Endometrium (tissue), 2 donors: Measurements from ENCODE around the gene FSTL3.
"Not testable (repeated sequence)": the region's sequence is repeated elsewhere in the genome, so short reads cannot be mapped to it uniquely, and the experiment has no call there.

Source experiments
- FAIRE-seq: peaks from 2 replicates; lab custom pipeline; 2012; peaks lifted over from hg19 to GRCh38; lab: Jason Lieb, UNC
- donor health status: control.
- donor health status: control.

Gene FSTL3

DNA sequence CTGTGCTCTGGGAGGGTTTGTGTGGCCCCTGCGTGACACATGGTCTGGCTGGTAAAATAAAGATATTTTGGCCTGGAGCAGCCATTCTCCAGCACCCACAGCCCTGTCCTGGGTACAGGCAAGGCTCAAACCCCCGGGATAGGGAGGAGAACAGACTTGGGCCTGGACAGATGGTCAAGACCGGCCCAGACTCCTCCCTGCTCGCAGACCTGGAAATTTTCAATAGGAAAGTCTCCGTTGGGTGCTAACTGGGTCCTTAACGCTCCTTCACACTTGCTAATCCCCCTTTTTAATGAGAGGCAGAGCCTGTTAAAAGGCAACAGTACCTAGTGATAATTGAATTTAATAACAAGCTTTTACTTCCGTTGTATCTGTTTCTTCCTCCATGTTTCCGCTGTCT lies 35.1 kb downstream of the FSTL3 start:
- FAIRE-seq = no peak

DNA sequence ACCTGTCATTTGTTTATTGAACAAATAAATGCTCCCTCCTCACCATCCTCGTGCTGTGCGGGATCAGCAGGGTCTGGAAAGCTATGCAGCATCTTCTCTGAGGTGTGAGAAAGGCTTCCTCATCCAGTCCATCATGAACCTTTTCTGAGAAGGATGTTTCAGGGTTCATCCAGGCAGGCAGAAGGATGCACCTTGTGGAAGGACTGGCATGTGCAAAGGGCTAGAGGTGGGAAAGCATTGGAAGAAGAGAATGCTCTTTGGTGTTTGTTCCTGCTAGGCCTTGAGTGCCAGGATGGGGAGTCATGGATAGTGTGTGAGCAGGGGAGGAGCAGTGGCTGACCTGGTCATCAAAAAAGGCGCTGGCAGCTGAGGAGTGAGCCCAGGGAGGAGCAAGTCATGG lies 39.2 kb downstream of the FSTL3 start:
- FAIRE-seq = no peak

DNA sequence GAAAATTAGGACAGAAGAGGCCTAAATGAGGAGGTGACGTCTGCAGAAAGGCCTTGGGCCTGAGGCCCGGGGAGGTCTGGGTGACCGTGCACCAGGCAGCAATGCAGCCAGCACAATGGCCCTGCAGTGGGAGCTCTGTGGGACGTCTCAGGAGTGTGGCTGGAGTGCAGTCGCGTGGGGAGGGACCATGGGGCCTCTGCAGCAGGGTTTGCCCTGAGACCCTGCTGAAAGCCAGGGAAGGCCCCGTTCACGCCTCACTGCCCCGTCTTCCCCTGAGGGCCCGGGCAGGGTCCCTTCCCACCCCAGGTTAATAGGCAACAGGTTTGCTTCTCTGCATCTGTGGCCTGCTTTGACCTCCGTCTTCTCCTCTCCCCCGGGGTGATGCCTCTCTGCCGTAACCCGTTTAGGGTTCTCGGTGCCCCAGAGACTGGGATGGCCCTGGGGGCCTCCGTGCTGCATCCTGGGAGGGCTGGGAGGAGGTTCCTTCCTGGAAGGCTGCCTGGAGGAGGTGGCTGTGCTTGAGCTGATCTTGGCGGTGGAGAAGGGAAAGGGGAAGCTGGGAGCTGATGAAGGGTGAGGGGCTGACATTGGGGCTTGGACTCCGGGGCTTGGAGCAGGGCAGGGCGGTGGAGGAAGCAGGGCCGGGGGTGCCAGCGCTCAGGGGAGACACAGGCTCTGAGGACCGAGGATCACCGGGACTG lies 42.2 kb downstream of the FSTL3 start:
- no peak for FAIRE-seq

DNA sequence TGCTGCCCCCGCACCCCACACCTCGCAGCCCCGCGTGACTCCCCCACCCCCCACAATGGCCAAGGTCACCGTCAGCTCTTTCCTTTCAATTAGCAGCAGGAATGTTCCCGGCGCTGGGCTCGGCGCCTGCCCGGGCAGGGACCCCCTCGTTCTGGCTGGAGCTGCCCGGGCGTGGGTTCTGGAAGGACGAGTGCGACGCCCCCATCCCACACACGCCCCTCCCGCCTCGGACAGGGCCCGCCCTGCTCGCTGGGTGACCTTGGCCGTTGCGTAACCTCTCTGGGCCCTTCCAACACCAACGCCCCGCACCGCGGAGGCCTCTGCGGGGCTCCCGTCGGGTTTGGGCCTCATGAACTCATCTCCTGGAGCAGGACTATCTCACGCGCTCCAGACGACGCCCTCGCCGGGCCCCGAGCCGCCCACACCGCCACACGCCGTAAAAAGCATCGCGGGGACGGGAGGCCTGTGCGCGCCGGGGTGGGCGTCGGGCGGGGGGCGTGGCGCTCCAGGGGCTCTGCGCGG lies 42.9 kb downstream of the FSTL3 start:
- no peak for FAIRE-seq

DNA sequence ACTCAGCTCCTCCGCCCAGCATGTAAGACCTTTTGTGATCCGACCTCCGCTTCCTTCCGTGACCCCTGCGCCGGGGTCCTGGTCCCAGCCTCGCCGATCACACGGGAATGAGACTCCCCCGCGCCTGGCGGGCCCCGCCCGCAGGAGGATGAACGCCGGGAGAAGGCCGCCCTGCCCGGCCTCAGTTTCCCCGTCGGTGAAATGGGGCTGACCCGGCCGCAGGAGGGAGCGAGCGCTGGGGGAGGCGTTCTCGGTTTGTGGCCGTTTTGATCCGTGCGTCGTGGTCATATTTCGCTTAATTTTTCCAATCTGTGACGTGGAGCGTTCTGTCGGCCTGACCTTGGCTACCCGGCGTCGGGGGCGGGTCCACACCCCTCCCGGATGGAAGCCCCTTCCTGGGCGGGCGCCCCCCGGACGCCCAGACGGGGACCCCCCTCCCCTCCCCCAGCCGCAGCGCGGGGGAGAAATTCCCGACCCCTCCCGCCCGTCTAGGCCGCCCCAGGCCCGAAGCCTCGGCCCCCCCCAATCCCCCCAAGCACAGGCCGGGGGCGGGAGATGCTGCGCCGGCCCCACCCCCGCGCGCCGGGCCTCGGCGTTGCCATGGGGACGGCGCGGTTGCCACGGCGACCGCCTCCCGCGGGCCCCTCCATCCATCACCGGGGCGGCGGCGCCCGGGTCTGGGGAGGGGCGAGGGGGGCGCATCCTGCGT lies 43.6 kb downstream of the FSTL3 start:
- no peak for FAIRE-seq

DNA sequence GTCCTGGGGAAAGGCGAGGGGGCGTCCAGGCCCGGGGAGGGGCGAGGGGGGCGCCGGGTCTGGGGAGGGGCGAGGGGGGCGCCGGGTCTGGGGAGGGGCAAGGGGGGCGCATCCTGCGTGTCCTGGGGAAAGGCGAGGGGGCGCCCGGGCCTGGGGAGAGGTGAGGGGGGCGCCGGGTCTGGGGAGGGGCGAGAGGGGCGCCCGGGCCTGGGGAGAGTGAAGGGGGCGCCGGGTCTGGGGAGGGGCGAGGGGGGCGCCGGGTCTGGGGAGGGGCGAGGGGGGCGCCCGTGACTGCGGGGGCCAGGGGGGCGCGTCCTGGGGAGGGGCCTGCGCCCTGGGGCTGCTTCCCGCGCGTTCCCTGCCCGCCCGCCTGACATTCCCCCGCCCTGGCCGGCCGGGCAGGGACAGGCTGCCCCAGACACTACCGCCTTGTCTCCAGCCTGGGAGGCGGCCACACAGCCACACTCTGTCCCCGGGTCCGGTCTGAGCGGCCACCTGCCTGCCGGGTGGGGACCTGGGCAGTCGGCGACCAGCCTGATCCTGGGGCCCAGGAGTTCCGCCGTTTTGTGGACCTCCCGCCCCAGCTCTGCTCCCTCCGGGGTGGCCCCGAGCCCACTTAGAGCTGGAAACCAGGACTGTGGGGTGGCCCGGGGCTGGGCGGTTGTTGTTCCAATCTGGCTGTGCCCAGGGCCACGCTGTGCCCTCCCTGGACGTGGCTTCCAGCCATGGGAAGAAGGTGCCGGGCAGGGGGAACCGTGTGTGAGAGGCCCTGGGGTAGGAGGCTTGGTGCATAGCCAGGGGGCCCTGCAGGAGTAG lies 44.4 kb downstream of the FSTL3 start:
- no peak for FAIRE-seq

DNA sequence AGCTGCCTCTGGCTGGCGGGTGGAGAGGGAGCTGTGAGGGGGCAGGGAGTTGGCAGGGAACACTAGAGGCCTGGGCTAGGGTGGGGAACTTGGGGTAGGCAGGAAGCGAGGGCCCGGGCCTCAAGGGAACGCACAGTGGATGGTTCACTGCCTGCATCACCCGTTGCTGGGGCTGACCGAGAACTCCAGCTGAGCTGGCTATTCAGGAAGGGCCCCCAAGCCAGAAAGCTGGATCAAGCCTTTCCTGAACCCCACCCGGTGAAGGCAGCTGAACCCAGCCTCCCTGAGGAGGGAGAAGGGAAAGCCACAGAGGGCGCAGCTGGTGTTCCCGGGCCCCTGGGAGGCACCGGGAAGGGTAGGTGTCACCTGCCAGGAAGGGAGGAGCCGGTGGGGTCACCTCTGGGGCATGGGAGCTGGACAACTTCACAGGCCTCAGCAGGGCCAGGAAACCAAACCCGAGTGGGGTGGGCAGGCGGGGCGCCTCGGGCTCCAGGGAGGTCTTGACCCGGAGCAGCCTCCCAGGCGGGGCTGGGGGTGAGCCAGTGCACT lies 46.4 kb downstream of the FSTL3 start:
- FAIRE-seq = no peak

DNA sequence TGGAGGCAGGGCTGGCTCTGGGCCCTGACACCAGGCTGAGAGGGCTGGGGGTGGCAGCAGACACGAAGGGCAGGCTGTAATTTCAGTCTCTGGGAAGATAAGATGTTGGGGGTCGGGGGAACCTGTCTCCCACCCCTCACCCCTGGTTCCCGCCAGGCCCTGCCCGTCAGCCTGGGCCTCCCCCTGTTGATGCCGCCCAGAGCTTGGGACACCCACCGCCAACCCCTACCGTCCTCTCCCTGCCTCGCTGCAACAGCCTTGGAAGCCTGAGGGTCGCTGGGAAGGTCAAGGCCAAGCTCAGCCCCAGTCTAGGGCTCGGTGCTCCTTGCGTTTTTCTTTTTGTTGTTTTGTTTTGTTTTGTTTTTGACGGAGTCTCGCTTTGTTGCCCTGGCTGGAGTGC lies 47.1 kb downstream of the FSTL3 start:
- no peak for FAIRE-seq

DNA sequence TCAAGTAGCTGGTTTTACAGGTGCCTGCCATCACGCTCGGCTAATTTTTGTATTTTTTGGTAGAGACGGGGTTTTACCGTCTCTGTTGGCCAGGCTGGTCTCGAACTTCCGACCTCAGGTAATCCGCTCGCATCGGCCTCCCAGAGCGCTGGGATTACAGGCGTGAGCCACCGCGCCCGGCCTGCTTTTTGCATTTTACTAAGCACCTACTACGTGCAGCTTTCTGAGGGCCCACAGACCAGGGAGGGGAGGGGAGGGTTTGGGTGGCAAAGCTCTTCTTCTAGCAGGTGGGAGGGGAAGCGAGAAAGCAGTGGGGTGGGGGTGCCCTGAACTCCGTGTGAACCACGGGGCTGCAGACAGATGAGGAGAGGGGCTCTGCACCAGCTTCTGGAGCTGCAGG lies 47.5 kb downstream of the FSTL3 start:
- FAIRE-seq = no peak

DNA sequence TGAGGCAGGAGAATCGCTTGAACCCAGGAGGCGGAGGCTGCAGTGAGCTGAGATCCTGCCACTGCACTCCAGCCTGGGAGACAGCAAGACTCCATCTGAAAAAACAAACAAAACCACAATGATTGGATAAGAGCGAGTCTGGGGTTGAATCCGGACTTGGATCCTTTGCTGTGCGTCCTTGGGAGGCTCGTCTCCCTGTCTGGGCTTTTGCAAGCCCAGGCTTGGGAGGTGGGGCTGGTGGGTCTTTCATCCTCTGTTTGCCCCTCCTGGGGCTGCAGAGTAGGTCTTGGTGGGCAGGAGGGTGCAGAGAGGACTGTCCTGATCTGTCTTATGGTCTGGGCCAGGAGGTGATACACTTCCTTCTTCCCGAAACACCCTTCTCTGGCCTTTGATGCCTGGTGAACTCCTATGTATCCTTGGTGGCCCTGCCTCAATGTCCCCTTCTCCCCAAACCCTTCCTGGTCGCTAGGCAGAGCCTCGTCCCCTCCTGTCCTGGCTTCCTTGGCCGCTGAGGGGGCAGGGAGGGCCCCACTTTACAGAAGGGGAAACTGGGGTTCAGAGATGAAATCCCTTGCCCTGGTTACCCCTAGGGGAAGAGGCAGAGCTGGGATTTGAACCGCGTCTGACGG lies 49.4 kb downstream of the FSTL3 start:
- no peak for FAIRE-seq

DNA sequence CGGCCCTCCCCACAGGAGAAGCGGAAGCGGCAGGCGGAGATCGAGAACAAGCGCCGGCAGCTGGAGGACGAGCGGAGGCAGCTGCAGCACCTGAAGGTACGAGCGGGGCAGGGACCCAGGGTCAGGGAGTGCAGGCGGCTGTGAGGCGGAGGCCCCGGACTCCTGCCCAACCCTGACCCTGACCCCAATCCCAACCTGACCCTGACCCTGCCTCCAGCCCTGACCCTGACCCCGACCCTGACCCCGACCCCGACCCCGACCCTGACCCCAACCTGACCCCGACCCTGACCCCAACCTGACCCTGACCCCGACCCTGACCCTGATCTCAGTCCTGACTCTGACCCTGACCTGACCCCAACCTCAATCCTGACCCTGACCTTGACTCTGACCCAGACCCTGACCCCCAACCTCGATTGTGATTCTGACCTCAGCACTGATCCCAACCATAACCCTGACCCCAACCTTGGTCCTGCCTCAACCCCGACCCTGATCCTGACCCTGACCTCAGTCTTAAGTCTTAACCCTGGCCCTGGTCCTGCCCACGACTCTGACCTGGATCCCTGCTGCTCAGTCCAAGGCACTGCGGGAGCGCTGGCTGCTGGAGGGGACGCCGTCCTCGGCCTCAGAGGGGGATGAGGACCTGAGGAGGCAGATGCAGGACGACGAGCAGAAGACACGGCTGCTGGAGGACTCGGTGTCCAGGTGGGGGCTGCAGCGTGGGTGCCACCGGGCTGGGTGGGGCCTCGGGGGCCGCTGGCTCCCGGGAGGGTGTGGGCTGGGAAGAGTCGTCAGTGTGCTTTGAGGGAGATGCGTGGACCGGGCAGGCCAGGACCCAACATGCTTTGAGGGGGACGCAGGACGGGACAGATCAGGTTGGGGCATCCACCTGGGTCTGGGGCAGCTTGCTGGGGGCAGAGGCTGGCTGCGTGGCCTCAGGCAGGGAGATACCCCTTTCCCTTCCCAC lies 51.1 kb downstream of the FSTL3 start:
- no peak for FAIRE-seq

DNA sequence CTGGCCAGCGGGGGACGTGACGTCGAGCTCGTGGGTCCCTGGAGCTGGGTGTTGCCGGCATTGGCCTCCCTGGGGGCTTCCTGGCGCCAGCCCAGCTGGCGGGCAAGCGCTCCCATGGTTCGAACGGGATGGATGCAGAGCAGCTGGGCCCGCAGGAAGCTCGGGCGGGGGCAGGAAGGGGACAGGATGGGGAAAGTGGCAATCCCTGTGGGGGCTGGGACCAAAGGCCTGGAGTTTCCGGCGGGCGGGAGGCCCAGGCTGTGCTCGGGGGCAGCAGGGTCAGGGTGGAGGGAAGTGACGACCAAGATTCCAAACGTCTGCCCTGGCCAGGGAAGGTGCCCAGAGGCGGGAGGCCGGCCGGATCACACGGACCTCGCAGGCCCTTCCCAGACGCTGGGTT lies 51.8 kb downstream of the FSTL3 start:
- FAIRE-seq = no peak

DNA sequence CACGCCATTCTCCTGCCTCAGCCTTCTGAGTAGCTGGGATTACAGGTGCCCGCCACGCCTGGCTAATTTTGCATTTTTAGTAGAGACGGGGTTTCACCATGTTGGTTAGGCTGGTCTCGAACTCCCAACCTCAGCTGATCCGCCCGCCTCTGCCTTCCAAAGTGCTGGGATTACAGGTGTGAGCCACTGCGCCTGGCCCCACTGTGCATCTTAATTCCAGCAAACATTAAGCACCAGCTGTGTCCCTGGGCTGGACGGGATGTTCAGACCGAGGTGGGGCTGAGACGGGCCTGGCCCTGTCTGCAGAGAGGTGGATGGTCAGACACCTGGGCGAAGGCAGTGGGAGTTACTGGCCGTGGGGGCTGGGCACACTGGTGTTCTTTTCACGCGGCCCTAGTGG lies 53.4 kb downstream of the FSTL3 start:
- not testable (repeated sequence) for FAIRE-seq

DNA sequence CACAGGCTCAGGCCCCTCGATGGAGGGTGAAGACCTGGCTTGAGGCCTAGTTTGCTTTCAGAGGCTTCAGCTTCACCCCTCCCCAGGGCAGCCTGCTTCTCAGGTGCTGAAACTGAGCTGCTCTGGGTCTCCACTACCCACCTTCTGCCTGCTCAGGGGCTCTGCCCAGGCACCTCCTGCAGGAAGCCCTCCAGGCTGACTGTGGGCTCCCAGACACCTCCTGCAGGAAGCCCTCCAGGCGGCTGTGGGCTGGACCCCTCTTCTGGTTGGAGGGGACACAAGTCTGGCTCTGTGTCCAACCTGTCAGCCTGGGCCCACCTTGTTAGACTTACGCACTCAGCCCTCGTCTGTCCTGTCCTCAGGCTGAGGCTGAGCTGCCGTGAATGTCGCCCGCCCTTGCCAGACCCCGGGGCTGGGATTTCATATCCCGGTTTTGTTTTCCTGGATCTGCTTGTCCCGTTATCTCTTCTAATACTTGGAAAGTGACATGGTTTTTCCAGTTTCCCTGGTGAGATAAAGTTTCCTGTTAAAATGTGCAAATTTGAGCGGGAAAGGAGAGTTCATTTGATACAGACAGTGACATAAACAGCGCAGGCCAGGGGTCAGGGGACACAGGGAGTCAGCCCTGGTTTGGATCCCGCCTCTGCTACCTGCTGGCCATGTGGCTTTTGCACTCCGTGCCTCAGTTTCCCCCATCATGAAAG lies 53.9 kb downstream of the FSTL3 start:
- no peak for FAIRE-seq

DNA sequence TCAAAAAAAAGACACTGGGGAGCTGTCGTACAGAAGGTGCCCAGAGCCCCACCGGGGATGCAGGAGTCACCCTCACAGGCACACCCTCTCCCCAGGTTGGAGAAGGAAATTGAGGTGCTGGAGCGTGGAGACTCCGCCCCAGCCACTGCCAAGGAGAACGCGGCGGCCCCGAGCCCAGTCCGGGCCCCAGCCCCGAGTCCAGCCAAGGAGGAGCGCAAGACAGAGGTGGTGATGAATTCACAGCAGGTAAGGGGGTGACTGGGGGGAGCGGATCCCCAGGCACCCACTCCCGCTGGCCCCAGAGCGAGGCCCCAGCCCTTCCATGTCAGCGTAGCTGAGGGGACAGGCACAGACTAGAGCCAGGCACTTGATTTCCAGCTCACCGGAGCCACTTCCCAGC lies 54.8 kb downstream of the FSTL3 start:
- no peak for FAIRE-seq

DNA sequence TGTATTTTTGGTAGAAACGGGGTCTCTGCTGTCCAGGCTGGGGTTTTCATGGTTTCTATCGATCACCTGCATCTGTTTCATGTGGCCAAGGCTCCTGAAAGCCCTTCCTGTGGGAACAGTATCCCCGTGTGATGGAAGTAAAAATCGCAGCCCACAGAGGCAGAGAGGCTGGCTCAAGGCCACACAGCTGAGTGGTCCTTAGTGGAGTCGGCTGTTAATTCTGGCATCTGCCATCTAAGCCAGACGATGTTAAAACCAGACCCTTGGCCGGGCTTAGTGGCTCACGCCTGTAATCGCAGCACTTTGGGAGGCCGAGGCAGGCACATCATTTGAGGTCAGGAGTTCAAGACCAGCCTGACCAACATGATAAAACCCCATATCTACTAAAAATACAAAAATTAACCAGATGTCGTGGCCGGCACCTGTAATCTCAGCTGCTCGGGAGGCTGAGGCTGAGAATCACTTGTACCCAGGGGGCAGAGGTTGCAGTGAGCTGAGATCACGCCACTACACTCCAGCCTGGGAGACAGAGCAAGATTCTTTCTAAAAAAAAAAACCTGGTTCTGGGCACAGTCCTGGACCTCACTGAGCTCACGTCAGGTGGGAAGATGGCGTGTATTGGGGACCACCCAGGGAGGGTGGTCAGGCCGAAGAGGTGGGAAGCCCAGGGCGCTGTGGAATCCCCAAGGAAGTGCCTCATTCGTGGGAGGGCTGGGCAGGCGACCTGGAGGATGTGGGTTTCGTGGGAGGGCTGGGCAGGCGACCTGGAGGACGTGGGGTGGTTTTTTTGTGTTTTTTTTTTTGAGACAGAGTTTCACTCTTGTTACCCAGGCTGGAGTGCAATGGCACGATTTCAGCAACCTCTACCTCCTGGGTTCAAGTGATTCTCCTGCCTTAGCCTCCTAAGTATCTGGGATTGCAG lies 56.2 kb downstream of the FSTL3 start:
- no peak for FAIRE-seq
